HG02943 (cell line): ENCODE measurements around the gene CKB.
"Not testable (repeated sequence)": the region's sequence is repeated elsewhere in the genome, so short reads cannot be mapped to it uniquely, and the experiment has no call there.

Experiments used
- ATAC-seq: cut with Tn5 transposase; IDR thresholded peaks from one replicate; pipeline ENCODE4 v1.9.1; 2021; ENCODE audit warnings: mild to moderate bottlenecking, low read depth, moderate library complexity; ENCODE audit not compliant: unreplicated experiment

The CKB gene

DNA sequence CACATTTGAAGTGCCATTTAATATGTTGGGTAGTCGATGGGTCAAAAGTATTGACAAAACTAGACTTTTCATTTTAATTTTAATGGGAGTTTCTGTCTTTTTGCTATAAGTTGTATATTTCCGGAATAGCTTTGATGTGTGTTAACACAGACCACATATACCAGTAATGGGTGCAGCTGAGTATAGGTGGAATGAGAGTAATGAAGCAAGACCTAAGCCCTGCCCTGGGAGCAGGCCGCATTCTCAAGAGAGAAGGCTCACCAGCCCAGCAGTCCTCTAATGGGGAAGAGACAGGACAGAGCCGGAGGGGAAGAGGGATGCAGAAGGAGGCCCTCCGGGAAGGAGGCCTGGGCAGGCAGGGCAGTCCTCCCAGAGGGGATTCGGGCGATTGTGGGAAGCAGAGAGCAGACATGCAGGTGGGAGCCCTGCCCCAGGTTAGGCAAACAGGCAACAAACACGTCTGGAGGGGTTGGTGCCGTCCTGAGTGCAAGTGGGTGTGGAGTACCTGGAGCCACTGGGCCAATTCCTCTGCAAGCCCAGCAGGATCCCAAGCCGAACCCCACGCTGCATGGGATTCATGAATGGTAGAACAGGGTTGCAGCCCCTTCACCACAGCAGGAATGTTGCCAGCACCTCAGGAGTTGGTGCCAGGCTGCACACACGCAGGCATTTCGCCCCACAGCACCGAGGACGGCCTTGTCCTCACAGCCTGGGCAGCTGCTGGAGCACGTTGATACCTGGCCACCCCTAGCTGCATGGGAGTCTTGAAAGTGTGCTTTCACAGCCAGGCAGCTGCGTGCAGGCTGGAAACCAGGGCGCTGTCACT, 7.8 kb downstream of the CKB start:
- no peak for ATAC-seq

DNA sequence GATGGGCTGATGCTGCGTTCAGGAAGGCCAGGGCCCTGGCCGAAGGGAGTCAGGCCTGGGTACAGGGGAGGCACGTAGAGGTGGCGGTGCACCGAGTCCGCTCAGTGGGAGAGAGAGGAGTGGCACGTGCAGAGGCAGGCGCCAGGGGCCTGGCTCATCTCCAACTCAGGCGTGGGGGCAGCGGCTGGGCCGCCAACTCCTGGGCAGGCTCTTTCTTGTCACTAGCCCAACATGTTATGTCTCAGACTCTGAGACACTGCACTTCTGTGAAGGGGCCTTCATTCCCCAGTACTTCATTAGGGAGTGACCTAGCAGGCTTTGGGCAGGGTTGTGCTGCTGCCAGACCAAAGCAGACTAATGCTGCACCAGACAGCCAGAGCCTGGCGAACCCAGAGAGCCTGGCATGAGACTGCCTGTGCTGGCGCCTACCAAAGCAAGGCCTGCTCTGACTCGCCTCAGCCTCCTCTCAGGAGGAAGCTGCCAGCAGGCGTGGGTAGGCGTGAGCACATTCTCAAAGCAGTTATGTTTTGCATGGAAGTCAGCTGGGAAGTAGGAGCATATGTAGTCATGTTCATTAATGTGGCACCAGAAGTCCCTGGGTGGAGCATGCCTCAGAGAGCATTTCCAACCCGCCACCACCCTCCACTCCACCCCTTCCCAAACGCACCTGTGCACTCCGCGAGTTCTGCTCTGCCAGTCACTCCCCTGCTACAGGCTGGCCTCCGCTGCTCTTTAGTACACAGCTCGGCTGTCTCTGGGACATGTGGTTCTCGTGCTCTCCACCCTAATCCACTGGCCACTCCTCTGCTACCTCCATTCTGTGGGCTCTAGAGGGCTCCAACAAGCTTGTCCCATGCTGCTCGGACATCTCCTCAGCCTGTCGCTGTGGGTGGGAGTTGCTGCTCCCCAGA, 9.7 kb downstream of the CKB start:
- no peak for ATAC-seq

DNA sequence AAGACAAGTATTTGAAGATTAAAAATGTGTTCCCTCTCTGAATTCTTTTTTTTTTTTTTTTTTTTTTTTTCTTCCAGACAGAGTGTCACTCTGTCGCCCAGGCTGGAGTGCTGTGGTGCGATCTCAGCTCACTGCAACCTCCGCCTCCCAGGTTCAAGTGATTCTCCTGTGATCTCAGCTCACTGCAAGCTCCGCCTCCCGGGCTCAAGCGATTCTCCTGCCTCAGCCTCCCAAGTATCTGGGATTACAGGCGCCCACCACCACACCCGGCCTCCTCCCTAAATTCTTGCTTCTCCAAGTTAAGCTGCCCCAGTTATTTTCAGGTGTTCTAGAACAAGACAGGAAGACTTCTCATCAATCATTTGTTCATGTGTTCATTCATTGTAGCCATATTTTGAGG, 10.4 kb downstream of the CKB start:
- not testable (repeated sequence) for ATAC-seq

DNA sequence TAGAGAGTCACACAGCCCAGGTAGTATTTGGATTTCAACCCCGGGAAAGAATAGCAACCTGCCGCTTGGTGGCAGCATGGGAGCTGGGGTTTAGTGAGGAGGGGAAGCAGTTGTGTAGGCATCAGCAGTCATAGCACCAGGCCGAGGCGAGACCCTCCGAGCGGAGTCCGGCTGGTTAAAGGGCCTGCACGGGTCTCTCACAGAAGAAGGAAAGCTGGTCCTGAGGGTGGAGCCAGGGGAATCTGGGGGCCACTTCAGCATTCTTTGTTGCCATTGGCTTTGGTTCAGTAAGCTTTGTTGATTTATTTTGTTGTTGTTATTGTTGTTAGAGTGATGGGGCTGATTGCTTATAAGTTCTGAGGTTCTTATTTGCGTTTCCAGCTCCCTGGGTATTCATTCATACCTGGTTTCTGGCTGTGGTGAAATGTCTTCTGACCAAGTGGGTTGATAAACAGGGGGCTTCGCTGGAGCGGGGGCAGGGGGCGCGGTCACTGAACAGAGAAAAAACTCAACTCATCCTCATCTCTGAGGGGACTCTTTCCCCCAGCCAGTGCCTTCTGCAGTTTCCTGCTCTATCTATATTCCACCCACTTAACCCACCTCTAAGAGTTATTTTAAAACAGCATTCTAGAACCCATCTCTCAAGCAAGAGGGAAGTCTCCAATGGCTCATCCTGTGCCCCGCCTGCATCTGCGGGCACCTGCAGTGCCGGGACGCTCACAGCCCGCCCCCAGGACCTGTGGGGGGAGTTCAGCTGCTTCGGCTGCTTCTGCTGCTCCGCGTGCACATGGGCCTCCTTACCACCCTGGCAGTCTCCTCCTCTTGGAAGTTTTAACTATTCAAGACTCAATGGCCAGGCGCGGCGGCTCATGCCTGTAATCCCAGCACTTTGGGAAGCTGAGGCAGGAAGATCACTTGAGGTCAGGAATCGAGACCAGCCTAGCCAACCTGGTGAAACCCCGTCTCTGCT, 11.6 kb downstream of the CKB start:
- ATAC-seq, result no peak

DNA sequence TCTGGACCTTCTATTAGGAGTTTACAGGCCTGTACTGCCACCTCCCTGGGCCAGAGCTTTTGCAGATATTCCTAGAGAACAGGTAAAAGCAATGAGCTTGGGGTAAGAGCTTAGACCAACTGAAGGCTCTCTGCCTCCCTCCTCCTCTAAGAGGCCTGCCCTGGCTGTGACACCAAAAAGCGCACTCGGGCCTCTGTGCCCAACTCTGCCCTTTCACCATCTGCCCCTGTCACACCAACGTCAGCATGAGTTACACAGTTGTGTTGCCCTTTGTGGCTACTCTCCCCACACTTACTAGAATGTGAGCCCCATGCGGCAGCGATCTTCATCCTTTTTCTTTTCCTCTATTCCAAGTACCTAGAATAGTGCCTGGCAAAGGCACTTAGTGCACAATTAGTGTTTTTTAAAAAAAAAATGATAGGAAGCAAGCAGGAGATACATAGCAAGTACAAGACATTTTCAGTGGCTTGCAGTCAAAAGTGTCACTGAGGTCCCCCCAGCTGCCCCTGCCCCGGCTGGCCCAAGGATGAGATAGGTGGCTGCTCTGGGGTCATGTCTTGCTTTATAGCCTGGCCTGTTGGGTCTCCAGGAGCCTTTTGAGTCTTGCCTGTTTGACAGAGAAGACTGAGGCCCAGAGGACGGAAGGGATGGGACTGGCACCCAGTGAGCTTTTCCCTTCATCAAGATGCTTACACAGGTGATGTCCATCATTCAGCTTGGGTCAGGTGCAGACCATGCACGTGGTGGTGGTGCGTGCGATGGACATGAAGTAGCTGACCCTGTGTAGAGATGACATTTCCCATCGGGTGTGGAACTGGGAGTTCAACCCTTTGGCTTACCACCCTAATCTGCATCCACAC, 12.5 kb downstream of the CKB start:
- ATAC-seq, result no peak

DNA sequence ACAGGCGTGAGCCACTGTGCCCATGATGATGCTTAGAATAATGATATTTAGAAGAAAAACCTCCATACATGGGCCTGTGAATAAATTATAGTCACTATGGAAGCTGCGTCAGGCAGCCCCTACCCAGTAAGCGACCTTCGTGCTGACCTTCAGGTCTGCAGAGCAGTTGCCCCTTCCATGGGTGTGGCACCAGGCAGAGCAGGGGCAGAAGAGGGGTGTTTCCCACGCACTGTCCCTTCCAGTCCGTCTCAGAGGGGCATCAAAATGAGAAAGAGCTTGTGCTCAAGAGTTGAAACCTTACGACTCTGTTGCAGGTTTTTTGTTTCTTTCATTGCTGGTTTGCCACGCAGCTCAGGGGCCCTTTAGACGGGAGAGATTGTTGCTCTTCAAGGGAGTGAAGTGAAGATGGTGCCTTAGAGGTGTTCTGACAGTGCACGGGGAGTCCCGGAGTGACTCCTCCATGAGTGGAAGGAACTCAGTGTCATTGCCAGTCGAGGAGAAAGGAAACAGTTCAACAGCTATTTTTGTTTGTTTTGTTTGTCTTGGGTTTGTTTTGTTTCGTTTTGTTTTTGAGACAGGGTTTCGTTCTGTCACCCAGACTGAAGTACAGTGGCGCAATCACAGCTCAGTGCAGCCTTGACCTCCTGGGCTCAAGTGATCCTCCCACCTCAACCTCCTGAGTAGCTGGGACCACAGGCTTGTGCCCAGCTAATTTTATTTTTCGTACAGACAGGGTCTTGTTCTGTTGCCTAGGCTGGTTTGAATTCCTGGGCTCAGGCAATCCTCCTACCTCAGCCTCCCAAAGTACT, 13.9 kb downstream of the CKB start:
- ATAC-seq, result no peak

DNA sequence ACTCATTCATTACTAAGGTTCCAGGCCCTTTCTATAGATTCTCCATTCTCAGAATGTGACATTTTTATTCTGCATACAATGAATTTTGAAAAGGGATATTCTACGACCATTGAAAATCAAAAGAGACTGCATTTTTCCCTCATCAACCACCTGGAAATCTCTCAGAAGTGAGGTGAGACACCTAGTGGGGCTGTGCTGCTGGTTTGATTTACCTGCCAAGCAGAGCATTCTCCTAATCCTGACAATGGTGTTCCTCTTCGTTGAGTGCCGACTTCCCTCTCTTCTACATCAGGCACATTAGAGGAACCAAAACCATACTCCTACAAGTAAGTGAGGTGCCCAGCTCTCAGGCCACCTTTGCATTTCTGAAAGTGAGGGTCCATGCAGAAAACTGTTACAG, 14.9 kb downstream of the CKB start:
- no peak for ATAC-seq

DNA sequence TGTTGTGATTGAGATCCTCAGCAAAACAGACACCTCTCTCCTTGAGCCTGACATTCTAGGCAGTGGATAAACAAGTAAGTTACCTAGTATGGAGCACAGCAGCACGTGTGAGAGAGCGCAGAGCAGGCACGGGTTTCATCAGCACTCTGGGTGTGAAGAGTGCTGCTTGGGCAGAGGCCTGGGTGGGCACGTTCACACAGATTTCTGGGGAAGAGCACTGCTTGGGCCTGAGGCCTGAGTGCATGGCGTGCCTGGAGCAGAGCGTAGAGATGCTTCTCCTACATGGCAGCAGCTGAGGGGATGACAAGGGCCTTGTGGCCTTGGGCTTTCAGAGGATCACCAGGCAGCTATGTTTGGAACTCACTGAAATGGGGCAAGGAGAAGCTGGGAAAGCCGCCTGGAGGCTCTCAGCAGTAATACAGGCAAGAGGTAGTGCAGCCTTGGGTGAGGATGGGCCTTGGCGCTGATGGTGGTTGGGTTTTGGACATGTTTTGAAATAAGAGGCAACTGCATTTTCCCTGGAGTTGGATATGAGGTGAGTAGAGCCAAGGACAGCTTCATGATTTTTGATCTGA, 17.6 kb downstream of the CKB start:
- no peak for ATAC-seq

DNA sequence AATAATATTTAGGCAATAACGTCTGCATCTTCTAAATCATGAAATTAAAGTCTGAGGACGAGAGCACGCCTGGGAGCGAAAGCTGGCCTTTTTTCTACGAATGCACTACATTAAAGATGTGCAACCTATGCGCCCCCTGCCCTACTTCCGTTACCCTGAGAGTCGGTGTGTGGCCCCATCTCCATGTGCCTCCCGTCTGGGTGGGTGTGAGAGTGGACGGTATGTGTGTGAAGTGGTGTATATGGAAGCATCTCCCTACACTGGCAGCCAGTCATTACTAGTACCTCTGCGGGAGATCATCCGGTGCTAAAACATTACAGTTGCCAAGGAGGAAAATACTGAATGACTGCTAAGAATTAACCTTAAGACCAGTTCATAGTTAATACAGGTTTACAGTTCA, 19.3 kb downstream of the CKB start:
- no peak for ATAC-seq

DNA sequence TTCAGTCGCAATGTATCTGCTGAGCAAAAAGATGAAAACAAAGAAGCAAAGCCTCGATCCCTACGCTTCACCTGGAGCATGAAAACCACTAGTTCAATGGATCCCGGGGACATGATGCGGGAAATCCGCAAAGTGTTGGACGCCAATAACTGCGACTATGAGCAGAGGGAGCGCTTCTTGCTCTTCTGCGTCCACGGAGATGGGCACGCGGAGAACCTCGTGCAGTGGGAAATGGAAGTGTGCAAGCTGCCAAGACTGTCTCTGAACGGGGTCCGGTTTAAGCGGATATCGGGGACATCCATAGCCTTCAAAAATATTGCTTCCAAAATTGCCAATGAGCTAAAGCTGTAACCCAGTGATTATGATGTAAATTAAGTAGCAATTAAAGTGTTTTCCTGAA, 19.8 kb downstream of the CKB start:
- no peak for ATAC-seq

DNA sequence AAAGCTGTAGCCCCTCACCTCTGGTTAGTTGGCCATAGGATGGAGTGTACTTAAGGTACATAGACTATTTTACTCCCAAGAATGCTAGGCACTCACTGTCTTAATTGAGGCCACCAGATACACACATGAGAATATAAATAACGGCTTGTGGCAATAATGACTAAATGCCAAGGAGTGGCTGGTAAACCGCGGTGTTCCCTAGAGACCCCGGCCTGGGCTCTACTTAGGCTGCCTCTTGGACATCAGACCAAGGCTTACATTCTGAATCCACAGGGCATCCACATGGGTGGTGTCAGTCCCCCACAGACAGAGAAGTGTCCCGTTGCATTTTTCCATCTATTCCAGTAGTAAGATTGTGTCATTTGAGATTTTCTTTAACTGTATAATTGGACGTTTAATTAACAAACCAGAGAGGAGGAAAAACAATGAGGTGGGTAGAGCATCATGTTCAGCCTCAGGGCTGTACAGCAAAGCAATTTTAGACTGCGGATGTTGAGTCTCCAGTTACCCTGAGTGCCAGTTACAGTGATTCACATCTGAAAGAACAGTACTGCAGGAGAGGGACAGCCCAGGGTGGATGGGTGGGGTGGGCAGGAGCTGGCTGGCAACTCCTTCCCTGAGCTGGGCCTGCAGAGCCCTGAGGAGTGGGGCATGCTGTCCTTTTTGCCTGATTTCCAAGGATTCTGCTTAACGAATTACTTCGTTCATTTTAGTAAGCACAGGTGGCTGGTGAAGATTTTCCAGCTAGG, 20.5 kb downstream of the CKB start:
- ATAC-seq, result no peak

DNA sequence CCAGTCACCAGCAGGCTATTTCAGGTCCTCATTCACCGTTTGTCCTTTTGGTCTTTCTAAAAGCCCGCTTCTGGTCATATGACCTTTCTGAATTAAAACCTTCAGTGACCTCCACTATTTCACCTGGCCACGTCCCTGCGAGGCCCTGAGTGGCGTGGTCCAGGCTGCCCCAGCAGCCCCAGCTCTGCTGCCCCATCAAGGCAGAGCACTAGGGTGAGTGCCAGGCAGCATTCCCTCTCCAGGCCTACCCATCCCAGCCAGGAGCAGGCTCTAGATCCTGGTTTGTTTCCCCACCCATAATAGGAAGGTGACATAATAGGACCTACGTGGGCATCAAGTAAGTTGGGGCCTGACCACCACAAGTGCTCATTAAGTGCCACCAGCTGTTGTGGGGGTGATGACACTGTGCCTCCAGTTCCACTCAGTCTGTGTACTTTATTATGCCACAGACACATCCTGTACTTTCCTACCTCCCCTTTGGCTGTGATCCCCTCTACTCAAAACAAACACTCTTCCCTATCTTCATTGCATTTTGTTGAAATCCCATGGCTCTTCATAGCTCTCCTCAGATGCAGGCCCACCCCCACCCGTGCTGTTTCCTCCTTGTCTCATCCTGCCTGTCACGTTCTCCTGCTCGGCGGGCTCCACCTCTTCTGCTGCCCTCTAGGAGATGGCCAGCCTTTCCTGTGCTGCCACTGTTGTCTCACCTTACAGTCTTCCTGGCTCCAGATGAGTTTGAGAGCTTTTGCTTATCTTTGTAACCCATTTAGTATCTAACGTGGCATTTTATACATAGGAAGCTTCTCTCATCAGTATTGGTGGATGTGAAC, 21.4 kb downstream of the CKB start:
- ATAC-seq, result no peak

DNA sequence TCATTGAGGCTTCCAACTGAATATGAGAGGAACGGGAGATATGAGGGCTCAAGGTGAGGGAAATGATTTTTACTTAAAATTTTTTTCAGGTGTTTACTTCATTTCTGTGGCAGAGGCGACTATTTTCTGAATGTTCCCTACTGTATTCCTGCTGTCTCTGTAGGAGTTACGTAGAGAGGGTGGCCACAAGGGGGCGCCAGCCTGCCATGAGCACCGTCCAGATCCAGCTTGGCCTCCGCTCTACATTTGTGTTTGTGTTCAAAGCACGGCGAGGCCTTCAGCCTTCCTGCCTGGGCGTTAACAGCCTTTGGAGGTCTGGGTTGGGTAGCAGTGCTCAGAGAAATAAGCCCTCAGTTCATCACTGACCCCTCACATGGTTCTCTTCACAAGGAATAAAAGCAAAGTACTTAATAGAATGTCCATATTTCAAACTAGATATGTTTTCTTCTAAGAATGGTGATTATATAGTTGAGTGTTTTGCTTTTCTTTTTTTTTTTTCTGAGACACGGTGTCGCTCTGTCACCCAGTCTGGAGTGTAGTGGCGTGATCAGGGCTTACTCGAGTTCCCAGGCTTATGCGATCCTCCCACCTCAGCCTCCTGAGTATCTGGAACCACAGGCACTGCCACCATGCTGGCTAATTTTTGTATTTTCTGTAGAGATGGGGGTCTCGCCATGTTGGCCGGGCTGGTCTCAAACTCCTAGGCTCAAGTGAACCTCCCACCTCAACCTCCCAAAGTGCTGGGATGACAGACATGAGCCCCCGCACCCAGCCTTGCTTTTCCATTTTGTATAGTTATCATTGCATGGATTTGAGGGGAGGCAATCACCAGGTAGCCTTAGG, 22.3 kb downstream of the CKB start:
- ATAC-seq, result no peak

DNA sequence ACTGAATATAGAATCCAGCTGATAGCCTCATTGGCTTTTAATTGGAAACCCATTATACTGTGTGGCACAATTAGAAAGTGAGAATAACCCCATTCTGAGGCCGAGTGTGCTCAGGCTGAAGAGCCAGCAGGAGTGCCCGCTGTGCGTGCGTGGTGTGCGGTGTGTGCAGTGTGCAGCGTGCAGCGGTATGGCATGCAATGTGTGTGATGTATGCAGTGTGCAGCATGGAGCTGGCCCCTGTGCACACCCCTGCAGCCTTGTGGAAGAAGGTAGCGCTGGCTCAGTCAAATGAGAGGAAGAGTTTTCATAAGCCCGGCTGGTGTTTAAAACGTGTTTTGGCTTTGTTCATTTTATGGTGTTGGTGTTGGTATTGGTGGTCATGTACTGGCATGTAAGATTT, 22.9 kb downstream of the CKB start:
- no peak for ATAC-seq

DNA sequence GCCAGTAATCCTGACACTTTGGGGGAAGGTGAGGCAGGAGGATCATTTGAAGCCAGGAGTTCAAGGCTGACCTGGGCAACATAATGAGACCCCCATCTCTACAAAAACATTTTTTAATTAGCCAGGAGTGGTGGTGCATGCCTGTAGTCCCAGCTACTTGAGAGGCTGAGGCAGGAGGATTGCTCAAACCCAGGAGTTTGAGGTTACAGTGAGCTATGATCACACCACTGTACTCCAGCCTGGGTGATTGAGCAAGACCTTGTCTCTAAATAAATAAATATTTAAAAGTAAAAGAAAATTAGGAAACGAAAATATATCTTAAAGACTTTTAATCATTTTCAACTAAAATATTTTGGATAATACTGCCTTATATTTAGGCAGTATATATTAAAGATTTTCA, 25.9 kb downstream of the CKB start:
- no peak for ATAC-seq

DNA sequence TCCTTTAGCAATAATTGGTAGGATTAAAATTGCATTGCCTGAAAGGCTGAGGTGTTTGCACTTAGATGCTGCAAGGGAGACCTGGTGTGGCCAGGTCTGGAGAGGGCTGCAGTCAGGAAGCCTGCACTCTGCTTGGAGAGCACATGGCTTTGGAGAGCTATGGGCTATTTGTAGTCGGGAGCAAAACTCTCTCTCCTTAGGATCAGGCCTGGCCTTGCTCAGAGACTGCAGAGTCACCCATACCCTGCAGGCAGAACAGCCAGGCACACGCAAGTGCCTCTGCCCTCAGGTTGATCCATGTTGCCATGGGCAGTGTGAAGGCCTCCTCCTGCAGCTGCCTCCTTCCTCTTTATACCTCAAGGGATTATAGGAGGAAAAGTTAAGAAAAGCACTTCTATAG, 26.8 kb downstream of the CKB start:
- no peak for ATAC-seq
